OCI-M2 (cell line): ENCODE data around the gene KANSL1.

ENCODE experiments used
- DNase-seq: peaks from one replicate; lab custom pipeline; 2025; ENCODE audit not compliant: unreplicated experiment; lab: John Stamatoyannopoulos, UW

KANSL1 gene

GRCh38 chr17:46044286-46044928 is 148.8 kb downstream of the KANSL1 start:
- DNase-seq = no peak

GRCh38 chr17:46043606-46044005 is 149.6 kb downstream of the KANSL1 start:
- DNase-seq = no peak

GRCh38 chr17:46042925-46043324 is 150.3 kb downstream of the KANSL1 start:
- no peak for DNase-seq

- no peak for DNase-seq
Observed at GRCh38 chr17:46042246-46042645, 151.0 kb downstream of the KANSL1 start.

- no peak for DNase-seq
Observed at GRCh38 chr17:46039592-46040186, 153.5 kb downstream of the KANSL1 start.

GRCh38 chr17:46038937-46039336 is 154.3 kb downstream of the KANSL1 start:
- DNase-seq = no peak

- DNase-seq = no peak
Observed at GRCh38 chr17:46038414-46038813, 154.8 kb downstream of the KANSL1 start.

GRCh38 chr17:46037722-46038255 is 155.4 kb downstream of the KANSL1 start:
- DNase-seq = no peak

GRCh38 chr17:46036491-46036890 is 156.7 kb downstream of the KANSL1 start:
- no peak for DNase-seq

GRCh38 chr17:46035112-46035818 is 158.0 kb downstream of the KANSL1 start:
- DNase-seq = no peak

- no peak for DNase-seq
Observed at GRCh38 chr17:46033392-46033791, 159.8 kb downstream of the KANSL1 start.

GRCh38 chr17:46032909-46033308 is 160.3 kb downstream of the KANSL1 start:
- DNase-seq = no peak

- no peak for DNase-seq
Observed at GRCh38 chr17:46031920-46032319, 161.3 kb downstream of the KANSL1 start.

- DNase-seq = no peak
Observed at GRCh38 chr17:46031440-46031839, 161.8 kb downstream of the KANSL1 start.

GRCh38 chr17:46030752-46031151 is 162.5 kb downstream of the KANSL1 start:
- DNase-seq = no peak

GRCh38 chr17:46029627-46030026 is 163.6 kb downstream of the KANSL1 start:
- DNase-seq = no peak

- no peak for DNase-seq
Observed at GRCh38 chr17:46028981-46029565, 164.2 kb downstream of the KANSL1 start.

- DNase-seq = no peak
Observed at GRCh38 chr17:46028374-46028773, 164.9 kb downstream of the KANSL1 start.

GRCh38 chr17:46027976-46028325 is 165.3 kb downstream of the KANSL1 start:
- no peak for DNase-seq

GRCh38 chr17:46027048-46027975 is 165.9 kb downstream of the KANSL1 start:
- DNase-seq = no peak
